NCI-H2227 (cell line): ENCODE results near the gene LDB2.
"Not testable (repeated sequence)": the region's sequence is repeated elsewhere in the genome, so short reads cannot be mapped to it uniquely, and the experiment has no call there.

Experiments used
- DNase-seq: peaks from one replicate; lab custom pipeline; 2025; ENCODE audit not compliant: unreplicated experiment; lab: John Stamatoyannopoulos, UW

The LDB2 gene

GRCh38 chr4:16897991-16898827, at the start of gene LDB2:
Gene LDB2, minus strand, starts transcription at chr4:16898645.
- DNase-seq = no peak

DNA sequence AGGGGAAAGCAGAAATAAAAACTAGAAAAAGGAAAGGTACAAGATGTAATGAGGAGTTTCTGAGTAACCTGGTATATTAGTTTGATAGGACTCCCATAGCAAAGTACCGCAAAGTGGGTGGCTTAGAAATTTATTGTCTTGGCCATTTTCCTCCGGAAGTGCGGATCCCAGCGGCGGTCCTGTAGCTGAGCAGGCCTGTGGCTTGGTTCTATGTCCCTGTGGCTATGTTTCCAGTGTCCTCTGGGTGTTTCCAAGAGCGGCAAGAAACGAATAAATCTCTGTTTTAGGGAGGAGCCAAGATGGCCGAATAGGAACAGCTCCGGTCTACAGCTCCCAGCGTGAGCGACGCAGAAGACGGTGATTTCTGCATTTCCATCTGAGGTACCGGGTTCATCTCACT, 44.0 kb upstream of the LDB2 start:
- DNase-seq = no peak

- no peak for DNase-seq
These were observed 40.7 kb upstream of the LDB2 start for GRCh38 chr4:16939178-16939577.

DNA sequence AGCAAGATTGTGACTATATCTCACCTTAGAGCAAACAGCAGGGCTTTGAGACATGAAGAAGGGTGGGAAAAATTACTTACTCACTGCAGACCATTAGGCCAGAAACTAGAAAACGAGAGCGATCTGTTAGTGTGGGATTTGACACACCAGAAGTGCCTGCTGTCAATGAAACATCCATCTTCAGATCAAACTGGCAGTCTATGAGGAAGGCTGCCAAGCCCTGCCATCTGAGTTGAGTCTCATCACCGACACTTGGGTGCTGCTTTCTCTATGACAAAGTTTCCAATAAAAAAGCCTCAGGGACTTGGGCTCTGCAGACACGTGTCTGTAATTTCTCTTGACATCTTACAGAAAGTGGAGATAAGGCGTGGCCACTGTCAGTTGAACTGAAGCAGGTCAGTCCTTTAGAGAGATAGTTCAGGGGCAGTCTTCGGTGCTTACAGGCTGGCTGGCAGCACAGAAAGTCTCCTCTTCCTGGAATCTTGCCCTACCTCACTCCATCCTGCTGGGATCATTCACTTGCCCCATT, 40.1 kb upstream of the LDB2 start:
- no peak for DNase-seq

DNA sequence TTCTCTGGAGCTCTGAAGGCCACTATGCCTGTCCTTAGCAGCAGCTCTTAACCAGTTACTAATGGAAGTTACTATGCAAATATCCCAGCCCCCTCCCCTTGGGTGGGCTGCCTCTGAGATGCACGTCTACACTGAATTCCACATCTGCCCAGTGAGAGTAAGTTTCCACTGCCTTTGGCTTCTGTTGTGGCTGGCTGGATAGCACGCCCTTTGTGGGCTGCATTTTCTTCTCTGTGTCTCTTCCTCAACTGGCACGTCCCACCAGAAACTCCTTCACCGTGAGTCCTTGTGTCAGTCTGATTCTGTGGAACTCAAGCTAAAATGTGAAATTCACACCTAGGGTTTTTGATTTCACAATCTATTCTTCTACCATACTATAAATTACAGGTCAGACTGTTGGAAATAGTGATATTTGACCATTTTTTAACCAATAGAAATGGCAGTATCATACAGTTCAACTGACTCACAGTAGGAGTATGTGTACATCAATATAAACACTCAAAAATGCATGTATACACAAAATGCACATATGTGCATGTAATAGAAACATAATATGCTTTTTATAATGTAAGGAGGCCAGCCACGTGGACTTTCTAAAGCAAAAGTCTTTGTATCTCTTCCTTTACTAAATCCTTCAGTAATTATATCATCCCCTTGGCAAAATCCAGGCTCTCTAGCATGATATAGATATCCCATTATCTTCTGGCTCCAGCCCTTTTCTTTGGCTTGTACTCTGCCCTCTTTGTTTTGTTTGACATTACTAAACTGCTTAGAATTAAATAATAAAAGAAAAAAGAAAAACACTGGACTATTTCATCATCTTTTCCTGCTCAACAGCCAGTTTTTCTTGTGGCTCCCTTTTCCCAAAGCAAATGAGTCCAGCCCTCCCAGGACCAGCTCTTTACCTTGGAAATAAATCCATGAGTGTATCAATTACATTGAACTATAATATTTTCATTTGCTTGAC, 33.2 kb upstream of the LDB2 start:
- no peak for DNase-seq

DNA sequence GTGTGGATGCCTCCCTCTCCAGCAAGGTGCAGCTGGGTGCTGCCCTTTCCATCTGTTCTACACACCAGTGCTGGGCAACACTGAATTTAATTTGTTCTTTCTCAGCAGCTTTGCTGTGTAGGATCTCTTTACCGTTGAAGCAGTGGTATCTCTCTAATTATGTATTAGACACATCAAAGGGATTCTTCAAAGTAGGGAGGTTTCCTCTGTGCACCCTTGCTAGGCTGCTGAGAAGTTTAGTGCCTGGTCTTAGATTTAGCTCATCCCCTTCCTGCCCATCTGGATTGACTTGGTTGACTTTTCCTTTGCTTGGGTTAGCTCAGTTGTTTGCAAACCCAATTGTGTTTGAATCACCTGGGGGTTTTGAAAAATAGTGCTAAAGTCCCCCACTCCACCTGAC, 27.8 kb upstream of the LDB2 start:
- DNase-seq = no peak

GRCh38 chr4:16918716-16919115, 20.3 kb upstream of the LDB2 start:
- not testable (repeated sequence) for DNase-seq

GRCh38 chr4:16916719-16917337, 18.4 kb upstream of the LDB2 start:
- DNase-seq = peak; percentile 13

DNA sequence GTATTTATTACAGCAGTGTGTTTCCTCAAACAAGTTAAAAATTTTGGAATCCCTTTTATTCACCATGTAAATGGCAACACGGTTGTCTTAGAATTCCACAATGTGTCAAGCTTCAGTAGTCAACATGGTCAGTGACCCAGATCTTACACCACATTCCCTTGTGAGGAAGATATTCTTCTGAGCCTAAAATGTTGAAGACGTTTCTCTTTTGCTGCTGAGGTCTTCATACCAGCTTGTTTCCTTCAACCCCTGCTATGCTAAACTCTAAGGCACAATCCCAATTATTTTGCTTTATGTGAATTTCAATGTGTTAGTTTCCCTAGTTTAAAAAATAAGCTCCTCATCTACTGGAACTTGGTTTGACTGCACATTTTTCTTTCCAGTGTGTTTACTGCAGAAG, 17.6 kb upstream of the LDB2 start:
- DNase-seq = no peak

- no peak for DNase-seq
These were observed 15.8 kb upstream of the LDB2 start for GRCh38 chr4:16914208-16914607.

DNA sequence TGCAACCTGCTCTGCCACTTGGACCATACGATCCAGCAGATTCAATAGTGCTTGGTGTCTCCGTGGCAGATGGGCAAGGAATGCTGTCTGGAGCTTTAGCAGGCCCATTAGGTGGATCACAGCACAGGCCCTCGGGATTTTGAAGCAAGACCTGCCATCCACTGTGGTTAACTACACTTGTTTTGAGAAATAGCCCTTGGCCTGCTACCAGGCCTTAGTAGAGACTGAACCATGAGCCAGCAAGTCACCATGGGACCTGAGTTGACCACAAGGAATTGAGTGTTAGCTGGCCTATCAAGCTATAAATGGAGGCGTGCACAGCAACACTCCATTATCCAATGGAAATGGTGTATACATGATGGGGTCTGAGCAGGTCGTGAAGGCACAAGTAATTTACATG, 14.5 kb upstream of the LDB2 start:
- no peak for DNase-seq

DNA sequence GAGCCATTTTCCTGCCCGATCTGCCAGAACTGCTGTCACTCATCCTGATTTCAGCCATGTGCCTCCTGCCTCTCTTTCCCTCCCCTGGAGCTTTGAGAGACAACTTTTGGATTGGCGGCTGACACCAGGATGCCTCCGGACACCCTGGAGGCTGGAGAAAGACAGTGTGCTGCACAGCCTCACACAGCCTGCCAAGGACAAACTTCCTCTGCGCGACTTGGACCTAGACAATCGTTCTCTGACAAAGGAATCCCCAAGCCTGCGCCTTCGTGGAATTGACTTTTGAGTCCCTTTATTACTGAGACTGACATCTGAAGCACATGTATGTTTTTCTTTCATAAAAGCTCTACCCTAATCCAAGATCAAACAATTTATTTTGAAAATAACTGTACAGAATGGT, 10.8 kb upstream of the LDB2 start:
- no peak for DNase-seq

DNA sequence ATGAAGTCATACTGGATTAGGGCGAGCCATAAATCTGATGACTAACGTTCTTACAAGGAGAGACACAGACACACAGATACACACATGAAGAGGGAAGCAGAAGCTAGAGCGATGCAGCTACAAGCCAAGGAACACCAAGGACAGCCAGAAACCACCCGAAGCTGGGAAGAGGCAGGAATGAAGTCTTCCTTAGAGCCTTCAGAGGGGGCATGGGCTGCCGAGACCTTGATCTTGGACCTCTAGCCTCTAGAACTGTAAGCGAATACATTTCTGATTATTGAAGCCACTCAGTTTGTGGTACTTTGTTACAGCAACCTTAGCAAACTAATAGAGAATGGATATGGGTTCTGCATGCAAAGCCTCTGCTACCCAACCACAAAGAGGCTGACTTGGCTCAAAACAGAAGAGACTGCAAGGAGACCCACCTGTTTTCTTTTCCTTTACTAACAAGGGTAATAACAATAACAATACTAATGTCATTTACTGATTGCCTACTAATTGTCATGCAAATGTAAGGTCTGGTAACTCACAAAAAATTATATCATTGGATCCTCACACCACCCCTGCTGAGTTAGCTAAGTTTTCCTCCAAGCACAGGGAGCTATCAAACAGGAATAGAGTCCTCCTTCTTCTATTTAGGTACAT, 10.1 kb upstream of the LDB2 start:
- no peak for DNase-seq

DNA sequence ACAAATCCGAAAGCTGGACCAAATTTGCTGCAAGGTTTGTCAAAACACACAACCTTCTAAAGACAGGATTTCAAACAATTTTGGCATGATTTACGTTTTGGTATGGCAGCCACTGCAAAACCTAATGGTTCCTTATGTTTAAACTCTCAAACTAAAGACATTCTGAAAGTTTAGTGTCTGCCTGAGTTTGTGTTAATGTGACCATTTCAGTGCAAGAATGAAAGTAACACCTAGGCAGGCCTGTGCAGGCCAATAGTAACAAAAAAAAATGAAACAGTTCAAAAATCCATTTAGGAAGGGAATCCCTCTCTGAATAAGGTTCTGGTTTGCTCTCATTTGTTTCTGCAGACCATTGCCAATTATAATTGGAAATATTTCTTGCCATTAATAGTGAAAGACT, 1.9 kb upstream of the LDB2 start:
- DNase-seq = no peak

DNA sequence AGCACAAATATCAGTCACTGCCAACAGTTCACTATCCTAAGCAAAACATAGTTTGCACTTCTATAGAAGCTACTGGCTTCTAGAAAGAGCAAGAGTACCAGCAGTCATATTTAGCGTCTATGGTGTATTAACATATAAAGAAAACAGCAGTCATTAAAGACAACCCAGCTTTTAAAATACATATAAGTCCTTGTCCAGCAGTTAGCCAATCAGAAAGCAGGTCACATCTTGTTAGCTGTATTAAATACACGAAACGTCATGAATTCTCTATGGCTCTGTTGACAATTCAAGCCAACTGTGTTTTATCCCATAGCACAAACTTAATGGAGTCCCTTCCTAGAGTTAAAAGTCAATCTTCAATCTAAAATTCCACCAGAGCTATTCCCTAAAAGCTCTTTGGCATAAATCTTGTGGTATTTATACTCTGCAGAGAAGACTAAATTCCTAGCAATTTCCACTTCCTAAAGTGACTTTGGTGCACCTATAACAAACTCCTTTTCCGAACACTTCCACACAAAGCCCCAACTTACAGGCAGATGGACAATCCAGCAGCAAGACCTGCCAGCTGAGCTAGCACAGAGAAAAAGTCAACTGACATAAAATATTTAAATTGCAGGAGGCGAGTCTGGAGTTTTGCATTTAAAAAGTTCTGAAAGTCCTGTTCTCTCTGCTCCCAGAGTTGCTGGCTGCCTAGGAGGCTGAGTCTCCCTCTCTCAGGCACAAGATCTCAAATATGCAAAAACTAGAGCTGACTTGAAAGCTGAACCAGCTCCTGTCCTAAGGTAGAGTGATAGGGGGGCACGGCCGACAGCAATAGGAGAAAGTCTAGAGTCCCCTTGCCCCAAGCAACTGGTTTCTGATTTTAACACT, 1.3 kb downstream of the LDB2 start:
- no peak for DNase-seq

DNA sequence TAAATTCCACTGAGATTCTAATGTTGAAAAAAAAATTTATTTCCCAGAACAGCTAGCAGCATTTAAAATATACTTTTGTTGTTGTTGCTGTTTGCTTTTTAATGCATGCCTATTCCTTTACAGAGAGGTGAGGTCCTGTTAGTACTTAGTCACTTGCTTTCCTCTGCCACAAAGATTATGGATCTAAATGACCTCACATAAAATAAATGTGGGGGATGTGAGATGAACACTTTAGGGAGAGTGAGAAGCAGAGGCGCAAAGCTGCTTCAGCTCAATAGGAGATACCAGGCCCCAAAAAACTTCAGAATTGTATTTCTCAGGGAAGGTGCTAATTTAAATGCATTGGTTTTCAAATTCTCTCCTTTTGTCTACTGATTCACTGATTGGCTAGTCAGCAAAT, 4.0 kb downstream of the LDB2 start:
- DNase-seq = no peak

DNA sequence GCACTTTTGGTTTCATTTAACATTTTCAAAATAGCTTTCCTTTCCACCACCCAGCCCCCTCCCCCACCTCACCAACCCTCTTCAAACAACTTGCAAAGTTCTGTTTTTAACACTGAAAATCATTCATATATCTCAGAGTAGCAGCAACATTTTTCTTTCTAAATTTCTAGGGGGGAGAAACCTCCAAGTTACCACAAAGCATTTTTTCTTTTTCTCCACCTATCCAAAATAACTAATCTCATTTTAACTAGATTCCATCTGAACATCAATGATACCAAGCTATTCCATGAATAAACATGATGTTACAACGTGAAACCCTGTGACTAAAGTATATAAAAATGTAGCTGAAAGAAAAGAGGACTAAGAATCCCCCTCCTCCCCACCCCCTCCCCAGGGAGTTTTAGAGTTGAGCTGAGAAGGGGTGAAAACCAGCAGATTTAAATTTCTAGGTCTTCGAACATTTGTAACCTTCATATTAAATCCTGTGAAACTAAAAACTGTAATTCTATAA, 5.2 kb downstream of the LDB2 start:
- no peak for DNase-seq

DNA sequence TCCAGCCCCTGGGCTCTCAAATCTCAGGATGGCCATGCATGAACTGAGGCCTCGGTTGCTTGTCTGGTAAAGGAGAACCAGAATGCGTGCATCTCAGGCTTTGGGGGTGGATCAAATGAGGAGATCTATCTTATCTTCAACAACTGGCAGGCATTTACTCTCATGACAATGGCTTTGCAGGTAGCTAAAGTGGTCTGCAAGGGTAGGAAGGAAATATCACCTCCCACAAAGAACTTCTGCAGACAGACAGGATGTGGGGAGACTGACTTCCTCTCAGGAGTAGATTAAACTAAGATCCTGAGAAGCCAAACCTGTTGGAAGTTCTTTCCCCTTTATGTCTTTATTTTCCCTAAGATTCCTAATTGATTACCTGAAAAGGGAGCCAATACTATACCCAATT, 7.8 kb downstream of the LDB2 start:
- no peak for DNase-seq

- no peak for DNase-seq
These were observed 8.5 kb downstream of the LDB2 start for GRCh38 chr4:16889945-16890344.

- DNase-seq = no peak
These were observed 10.6 kb downstream of the LDB2 start for GRCh38 chr4:16887887-16888286.
